ENCODE results near the gene JUP. TPM values are rescaled to one million over a fixed set of nuclear protein-coding genes. Genes with fewer than 3 reads are reported as not detected.

Gene JUP
- total and polyA plus RNA-seq, 4 donors, result 39.1 to 56.0 (median 44.2) TPM

GRCh38 chr17:41782142-41782541 is 4.4 kb downstream of the JUP start:
- H3K36me3 ChIP-seq (ENCODE audit: control insufficient read depth in 4 of 4, insufficient read depth in 3 of 4, low read depth in 1 of 4, low read length in 3 of 4), result no peaks in the 10 kb centered on the region
- no peak for DNase-seq (ENCODE audit: low spot score)
- no peaks in the 10 kb centered on the region for H3K27me3 ChIP-seq (ENCODE audit: control insufficient read depth in 4 of 4, insufficient read depth in 4 of 4, low read length in 3 of 4)
- H3K9me3 ChIP-seq (ENCODE audit: control insufficient read depth in 4 of 4, low read length in 3 of 4), result no peaks in the 10 kb centered on the region
- no peak for TF ChIP-seq MAX (IDR thresholded peaks at IDR 0.05)
- TF ChIP-seq RAD21 (IDR thresholded peaks at IDR 0.05), result no peak
- TF ChIP-seq HNF4A (conservative IDR thresholded peaks at IDR 0.05), result no peak
- TF ChIP-seq RXRA (IDR thresholded peaks at IDR 0.05), result no peak
- TF ChIP-seq REST (IDR thresholded peaks at IDR 0.05), result no peak
- no peak for TF ChIP-seq NR2F2 (IDR thresholded peaks at IDR 0.05)
- TF ChIP-seq YY1 (IDR thresholded peaks at IDR 0.05), result no peak
- no peak for TF ChIP-seq TAF1 (conservative IDR thresholded peaks at IDR 0.05)
- TF ChIP-seq SP1 (IDR thresholded peaks at IDR 0.05), result no peak
- no peak for TF ChIP-seq FOXA2 (IDR thresholded peaks at IDR 0.05)
- TF ChIP-seq HNF4G (IDR thresholded peaks at IDR 0.05), result no peak
- TF ChIP-seq ZBTB33 (IDR thresholded peaks at IDR 0.05), result no peak
- peak overlapping the region; percentile 38 to 48 for H3K27ac ChIP-seq (ENCODE audit: low read depth in 1 of 2, low read length in 2 of 2)
- H3K4me3 ChIP-seq (ENCODE audit: low read depth in 1 of 3, low read length in 3 of 3), result no peak overlapping the region
- no peak overlapping the region for H3K9ac ChIP-seq (ENCODE audit: low read depth in 1 of 2, low read length in 2 of 2)
- H3K4me1 ChIP-seq (ENCODE audit: control insufficient read depth in 4 of 4, insufficient read depth in 4 of 4, low read length in 3 of 4), result peaks cover 15 to 43% (median 33%) of the 10 kb centered on the region in 4 donors
- WGBS, result 50% methylated on average over 4 of the region's 4 CpGs

- Histone ChIP-seq H3K9ac (ENCODE audit: low read depth in 1 of 2, low read length in 2 of 2) (no peak overlapping the region), H3K27me3 (ENCODE audit: control insufficient read depth in 4 of 4, insufficient read depth in 4 of 4, low read length in 3 of 4) (no peaks in the 10 kb centered on the region), H3K4me3 (ENCODE audit: low read depth in 1 of 3, low read length in 3 of 3) (no peak overlapping the region), H3K9me3 (ENCODE audit: control insufficient read depth in 4 of 4, low read length in 3 of 4) (no peaks in the 10 kb centered on the region), H3K36me3 (ENCODE audit: control insufficient read depth in 4 of 4, insufficient read depth in 3 of 4, low read depth in 1 of 4, low read length in 3 of 4) (no peaks in the 10 kb centered on the region), H3K27ac (ENCODE audit: low read depth in 1 of 2, low read length in 2 of 2) (peak overlapping the region in 1 of 2 donors; percentile 38), H3K4me1 (ENCODE audit: control insufficient read depth in 4 of 4, insufficient read depth in 4 of 4, low read length in 3 of 4) (peaks cover 19 to 49% (median 38%) of the 10 kb centered on the region in 4 donors)
- no peak for TF ChIP-seq HNF4G (IDR thresholded peaks at IDR 0.05)
- TF ChIP-seq EGR1 (IDR thresholded peaks at IDR 0.05; ENCODE audit: low read depth in 2 of 2), result no peak
- TF ChIP-seq ATF3 (IDR thresholded peaks at IDR 0.05), result no peak
- TF ChIP-seq JUND (IDR thresholded peaks at IDR 0.05), result no peak
- TF ChIP-seq YY1 (IDR thresholded peaks at IDR 0.05), result no peak
- peak; percentile 51 for TF ChIP-seq NR2F2 (IDR thresholded peaks at IDR 0.05)
- TF ChIP-seq CTCF (IDR thresholded peaks at IDR 0.05; ENCODE audit: low read depth, low read length, missing input control), result no peak
- 83% methylated on average over 13 of the region's 13 CpGs for WGBS
- no peak for DNase-seq (ENCODE audit: low spot score)
Measured at GRCh38 chr17:41781404-41782110, 5.0 kb downstream of the JUP start.
